ENCODE data around the gene SEZ6L2.
"Not testable (repeated sequence)": the region's sequence is repeated elsewhere in the genome, so short reads cannot be mapped to it uniquely, and the experiment has no call there.

SEZ6L2 gene

DNA sequence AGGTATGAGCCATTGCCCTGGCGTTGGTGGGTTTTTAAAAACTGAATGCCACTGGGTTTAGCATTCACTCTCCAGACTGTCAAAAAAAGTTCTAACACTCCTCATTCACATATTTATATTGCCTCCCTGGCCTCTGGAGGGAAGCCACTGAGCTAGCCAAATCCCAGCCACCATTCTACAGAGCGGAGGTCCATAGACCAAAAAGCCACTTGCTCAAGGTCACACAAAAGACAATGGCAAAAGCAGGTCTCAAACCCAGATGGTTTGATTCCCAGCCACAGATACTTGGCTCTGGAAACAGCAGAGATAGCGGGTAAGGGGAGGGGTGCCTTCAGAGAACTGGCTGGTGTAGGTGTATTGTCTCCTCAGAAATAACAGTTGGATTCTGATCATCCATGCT is 18.3 kb downstream of the SEZ6L2 start:
- DNase-seq = no peak

DNA sequence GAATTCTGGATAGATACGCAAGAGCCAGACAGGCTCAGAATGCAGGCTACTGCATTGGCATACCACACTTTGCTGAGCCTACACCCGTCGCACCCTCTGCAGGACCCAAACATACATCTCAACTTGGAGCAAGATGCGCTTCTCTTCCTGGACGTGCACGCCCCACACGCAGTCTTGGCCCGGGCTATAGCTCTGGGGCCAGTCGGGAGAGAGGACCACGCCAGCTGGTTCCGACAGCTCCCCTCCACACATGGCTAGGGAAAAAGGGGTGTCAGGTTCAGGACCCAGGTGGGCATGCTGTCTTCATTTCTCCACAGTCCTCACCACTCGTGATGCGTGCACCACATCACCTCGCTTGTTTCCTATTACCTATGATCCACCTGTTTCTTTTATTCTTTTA is 21.2 kb downstream of the SEZ6L2 start:
- no peak for DNase-seq

DNA sequence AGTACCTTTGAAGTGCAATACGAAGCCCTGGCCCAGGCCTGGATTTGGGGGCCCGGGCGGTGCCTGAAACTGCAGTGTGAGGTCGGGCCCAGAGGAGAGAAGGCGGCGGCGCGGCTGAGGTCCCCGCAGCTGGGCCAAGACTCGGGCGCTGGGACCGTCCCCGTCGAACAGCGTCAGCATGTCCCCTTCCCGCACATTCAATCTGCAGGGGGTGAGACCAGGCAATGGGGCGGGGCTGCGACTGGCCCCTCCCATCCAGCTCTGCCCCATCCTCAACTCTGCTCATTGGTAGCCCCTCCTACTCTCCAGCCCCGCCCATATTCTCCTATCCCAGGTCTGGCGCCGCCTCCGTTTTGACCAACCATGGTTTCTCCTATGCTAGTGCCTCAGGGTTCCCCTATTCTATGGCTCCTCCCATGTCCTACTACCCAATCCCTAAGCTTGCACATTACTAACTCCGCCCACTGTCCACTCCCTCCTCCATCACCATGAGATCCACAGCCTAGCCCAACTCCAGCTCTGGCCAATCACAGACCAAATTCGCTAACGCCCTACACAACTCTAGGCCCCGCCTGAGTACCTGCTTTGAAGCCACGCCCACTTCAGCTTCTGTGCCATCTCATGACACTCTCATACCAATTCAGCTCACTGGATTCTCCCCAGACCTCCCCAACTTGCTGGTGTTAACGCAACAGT is 21.9 kb downstream of the SEZ6L2 start:
- peak; percentile 91 for DNase-seq

DNA sequence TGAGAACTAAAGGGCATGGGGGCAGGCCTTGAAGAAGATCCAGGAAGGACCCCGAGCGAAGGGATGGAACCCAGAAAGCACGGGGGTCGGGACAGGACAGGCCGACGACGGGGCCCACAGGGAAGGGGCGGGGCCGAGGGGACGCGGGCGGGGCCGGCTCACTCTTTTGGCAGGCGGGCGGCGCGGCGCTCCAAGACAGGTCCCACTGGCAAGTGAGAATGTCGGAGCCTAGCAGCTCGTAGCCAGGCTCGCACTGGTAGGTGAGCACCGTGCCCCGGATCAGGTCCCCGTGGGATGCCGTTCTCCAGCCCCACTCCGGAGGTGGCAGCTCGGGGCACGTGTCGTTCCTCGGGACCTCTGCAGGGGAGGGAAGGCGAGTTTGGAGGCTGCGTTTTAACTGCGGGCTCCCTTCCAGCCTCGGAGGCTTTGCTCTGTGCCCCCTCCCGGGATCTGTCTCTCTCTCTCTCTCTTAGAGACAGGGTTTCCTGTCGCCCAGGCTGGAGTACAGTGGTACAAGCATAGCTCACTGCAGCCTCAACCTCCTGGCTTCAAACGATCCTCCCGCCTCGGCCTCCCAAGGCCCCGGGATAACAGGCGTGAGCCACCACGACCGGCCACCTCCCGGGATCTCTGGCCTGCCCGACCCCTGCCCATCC is 22.6 kb downstream of the SEZ6L2 start:
- no peak for DNase-seq

DNA sequence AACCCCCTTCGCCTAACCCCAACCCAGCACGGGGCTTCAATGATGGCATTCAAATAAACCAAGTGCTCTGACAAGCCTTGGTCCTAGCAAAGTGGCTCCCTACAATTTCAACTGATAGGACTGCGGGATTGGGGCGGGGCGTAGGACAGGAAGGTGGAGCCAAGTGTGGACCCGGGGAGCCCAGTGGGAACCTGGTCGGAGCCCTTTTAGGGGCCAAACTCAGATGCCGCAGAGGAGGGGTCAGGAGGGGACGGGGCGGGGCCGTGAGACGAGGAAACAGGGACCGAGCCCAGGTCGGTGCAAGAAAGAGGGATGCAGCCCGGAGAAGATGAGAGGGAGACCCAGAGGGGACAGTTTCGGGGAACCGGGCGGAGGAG is 23.1 kb downstream of the SEZ6L2 start:
- DNase-seq = peak; percentile 24

DNA sequence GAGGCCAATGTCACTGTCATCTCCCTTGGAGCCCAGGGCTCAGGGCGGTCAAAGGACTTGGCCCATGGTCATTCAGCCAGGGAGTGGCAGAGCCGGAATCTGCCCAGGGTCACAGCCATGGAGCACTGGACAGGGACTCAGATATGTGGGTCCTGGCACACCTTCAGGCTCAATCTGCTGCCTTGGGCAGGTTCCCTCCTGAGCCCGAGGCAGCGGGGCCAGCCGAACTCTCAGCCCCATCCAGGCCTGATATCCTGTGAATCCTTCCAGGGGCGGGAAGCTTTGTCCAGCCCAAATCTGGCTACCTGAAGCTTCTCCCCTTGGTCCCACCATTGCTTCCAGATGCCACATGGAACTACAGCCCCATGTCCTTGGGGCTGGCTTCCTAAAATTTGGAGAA is 24.1 kb downstream of the SEZ6L2 start:
- DNase-seq = no peak

DNA sequence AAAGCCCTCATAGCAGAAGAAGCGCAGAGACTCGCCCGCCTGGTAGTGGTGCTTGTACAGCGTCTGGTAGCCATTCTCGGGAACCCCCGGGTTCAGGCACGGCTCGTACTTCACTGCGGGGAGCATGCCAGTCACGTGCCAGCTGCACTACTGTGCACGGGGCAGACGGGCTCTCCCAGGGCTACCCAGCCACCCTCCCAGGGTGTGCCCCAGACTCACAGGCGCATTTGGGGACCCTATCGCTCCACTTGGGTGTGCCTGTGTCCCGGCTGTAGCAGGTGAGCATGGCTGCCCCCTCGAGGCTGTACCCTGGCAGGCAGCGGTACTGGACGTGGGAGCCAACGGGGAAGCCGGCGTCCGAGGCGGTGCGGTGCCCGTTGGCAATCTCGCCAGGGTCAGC is 26.0 kb downstream of the SEZ6L2 start:
- DNase-seq = no peak

DNA sequence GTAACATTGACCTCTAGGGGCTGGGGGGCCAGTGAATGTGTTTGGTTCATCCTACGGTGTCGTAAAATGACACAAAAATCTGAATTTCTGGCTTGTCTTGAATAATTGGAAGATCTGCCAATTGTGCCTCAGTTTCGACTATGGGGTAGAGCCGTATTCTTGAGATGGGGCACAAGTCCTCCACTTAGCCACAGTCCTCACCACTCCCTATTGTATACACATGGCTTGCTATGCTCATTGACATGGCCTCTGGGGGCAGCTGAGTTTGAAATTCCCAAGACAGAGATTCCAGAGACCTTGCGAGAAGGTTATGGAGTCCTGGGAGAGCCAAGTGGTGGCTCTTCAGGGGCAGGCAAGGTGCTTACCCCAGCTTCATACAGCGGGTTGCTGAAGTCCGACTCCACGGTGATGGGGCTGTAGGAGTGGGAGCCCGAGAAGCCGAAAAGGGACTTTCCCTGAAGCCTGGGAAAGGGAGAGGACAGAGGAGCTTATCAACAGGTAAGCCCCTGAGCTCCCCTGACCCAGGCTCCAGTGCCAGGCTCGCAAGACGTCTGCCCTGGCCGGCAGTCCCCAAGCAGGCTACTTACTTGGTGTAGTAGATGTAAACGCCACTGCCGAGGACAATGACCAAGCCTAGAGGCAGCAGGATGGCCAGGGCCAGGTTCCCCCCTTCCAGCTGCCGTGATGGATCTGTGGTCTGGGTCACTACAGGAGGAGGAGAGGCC is 27.4 kb downstream of the SEZ6L2 start:
- no peak for DNase-seq

DNA sequence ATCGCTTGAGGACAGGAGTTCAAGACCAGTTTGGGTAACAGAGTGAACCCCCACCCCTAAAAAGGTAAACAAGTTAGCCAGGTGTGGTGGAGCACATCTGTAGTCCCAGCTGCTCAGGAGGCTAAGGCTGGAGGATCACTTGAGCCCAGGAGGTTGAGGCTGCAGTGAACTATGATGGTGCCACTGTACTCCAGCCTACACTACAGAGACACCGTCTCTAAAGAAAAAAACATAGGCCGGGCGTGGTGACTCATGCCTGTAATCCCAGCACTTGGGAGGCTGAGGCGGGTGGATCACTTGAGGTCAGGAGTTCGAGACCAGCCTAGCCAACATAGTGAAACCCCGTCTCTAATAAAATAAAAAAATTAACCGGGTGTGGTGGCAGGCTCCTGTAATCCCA is 30.3 kb downstream of the SEZ6L2 start:
- not testable (repeated sequence) for DNase-seq

DNA sequence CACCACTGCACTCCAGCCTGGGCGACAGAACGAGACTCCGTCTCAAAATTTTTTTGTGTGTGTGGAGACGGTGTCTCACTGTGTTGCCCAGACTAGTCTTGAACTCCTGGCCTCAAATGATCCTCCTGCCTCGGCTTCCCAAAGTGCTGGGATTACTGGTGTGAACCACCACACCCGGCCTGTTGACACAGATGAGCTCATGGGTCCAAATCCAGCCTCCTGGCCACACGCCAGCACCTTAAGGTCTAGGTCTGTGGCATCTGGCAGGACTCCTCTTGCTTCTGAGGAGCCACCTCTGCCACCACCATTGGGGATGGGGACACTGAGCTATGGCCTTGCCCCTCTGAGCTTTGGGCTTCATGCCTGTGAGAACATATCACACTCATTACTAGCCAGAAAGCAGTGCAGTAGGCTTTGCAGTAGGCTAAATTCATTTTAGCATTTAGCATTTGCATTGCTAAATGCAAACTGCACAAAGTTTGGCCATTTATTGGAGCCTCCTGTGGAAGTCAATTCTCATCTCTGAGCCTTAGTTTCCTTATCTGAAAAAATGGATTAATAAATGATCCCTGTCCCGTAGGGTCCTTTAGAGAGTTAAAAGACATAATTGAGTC is 30.8 kb downstream of the SEZ6L2 start:
- peak; percentile 39 for DNase-seq

DNA sequence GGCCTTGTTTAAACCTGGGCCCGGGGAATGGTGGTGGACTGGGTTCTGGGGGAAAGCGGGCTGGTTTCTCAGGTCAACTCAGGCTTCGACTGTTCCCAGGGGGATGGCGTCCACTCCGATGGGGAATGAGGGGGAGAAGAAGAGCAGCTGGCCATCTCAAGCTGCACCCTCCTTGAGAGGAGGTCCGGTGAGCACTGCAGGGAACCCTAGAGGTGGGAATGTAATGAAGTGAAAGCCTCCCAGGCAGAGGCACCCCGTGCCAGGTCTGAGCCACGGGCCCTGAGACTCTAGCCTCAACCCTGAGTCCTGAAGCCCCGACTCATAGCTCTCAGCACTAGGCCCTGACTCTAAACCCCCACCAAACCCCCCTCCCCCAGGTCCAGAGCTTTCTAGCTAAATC is 35.1 kb downstream of the SEZ6L2 start:
- no peak for DNase-seq

DNA sequence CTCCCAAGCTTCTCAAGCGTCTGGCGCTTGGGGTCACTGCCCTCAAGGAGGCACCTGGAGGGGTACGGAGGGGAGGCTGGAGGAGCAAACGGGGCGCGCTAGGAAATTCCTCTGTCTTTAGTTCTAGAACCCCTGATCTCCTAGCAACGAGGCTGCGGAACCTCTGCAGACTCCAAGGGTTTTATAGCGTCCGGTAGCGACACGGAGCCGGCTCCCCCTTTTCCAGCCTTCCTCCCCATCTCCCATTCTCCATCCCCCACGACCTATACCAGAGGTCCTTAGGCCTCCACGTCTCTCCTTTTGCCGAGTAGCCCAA is 35.7 kb downstream of the SEZ6L2 start:
- DNase-seq = no peak

DNA sequence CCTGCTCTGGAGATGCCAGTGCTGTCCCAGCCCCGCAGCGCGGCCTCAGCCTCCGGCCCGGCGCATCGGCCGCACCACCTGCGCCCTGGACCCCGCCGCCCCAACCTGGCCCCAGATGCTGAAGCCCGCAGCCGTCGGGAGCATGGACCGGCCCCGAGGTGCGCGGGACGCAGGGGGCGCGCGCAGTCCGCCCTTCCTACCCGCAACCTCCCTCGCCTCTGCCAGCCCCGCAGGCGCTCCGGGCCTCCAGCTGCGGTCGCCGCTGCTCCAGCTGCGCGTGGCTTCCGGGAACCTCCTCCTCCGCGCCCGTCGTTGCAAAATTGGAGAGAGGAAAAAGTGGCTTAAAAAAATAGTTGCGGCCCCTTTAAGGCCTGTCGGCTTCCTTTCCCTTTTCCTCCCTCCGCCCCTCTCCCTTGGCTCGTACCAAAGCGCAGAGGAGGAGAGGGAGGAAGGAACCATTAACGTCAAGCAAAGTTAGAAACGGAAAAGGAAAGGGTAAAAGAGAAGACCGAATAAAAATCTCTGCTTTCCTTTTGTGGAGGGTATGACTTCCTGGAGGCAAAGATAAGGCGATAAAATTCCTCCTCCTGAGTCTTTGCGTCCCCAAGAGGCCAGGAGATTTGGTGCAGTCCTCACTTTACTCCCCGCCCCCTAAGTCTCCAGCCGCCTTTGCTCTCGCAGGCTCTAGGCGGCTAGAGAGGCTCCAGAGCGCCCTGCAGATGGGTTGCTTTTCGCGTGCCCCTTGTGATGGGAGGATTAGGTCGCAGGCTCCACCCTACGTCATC is 36.3 kb downstream of the SEZ6L2 start, which contains the start of gene CDIPT:
Gene CDIPT (minus strand): TSS at position 343 of the 785 bp plus-strand sequence. CDS start 369 bp downstream, outside the sequence.
- DNase-seq = peak; percentile 97

DNA sequence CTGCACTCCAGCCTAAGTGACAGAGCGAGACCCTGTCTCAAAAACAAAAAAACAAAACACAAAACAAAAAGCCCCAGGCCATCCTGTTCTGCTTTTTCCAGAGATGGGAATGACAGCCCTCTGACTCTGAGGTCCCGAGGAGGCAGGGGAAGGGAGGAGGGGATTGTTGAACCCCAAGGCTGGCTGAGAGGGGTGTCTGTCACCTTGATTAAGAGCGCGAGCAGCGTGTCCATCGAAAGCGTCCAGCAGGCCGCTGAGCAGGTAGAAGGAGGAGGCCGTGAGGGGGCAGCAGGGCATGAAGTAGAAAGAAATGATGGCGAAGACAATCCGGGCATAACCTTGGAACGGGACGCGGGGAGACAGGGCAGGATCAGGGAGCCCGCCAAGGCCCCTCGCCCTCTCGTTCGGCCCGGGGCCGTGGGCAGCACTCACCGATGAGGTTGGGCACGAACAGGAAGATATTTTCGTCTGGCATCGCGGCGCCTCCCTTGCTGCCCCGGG is 36.9 kb downstream of the SEZ6L2 start:
- peak; percentile 21 for DNase-seq

DNA sequence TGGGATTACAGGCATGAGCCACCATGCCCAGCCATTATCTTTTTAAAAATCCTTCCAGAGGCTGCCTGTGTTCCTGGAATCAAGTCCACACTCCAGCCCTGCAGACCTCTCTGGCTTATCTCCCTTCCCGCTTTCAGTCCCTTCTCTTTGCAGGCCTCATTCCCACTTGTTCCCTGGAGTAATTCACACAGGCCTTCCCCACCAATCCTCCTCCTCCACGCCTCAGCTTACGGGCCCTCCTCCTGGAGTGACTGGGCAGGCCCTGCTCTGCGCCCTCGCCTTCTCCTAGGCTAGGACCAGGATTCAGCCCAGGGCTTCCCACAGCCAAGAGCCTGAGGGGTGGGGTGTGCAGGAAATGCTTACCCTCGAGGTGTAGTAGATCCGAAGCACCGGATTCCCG is 39.1 kb downstream of the SEZ6L2 start:
- DNase-seq = no peak

DNA sequence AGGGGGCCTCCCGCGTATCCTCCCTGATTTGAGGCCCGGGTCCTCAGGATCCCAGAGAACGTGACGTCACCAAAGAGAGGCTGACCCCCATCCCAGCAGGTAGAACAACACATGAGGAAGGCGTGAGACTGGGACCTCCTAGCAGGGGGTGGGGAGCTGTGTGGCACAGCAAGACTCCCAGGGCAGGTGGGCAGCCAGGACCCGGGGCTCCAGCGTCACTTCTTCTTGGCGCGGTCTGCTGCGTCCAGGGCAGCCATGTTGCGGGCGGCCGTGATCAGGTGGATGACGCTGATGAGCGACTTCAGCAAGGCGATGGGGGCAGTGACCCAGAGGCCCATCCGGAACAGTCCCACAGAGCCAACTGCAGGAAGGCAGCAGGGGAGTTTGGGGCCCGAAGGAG is 40.4 kb downstream of the SEZ6L2 start:
- DNase-seq = no peak

DNA sequence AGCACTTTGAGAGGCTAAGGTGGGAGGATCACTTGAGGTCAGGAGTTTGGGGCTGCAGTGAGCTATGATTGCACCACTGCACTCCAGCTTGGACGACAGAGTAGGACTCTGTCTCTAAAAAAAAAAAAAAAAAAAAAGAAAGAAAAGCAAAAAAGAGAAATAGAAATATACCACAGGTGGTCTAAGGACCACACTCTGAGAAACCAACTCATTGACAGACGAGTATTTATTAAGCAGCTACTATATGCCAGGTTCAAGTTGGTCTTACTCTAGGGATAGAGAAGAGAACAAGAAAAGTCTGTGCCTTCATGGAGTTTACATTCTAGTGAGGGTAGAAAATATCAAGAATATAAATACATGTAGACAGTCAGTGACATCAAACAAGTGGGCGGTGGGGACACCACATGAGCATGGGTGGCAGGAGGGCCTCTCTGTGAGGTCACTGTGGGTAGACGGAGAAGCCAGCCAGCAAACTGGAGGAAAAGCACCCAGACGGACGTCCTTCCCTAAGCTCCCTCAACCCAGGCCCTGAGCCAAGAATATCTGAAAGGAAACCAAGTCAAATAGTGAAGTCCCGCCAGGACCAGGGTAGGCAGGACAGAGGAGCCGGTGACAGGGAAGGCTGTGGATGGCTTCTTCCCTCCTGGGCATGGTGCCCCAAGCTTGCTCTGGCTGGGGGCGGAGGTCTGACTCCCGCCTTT is 41.1 kb downstream of the SEZ6L2 start:
- DNase-seq = no peak

DNA sequence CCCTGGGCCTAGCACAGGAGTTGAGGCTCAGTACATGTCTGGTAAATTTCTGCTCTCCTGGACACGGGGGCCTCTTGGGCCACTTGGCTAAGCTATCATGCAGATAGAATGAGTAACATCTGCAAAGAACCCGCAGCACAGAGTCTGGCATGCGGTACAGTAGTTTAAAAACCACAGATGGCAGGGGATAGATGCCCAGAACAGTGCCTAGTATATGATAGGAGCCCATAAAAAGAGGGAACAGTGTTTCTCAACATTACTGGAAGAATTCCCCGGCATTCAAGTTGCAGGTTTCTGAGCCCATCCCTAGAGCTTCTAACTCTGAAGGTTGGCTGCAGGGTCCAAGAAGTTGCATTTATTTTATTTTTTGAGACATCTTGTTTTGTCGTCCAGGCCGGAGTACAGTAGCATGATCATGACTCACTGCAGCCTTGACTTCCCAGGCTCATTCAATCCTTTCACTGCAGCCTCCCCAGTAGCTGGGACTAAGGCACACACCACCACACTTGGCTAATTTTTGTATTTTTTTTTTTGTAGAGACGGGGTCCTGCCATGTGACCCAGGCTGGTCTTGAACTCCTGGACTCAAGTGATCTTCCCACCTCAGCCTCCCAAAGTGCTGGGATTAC is 42.1 kb downstream of the SEZ6L2 start:
- DNase-seq = no peak

DNA sequence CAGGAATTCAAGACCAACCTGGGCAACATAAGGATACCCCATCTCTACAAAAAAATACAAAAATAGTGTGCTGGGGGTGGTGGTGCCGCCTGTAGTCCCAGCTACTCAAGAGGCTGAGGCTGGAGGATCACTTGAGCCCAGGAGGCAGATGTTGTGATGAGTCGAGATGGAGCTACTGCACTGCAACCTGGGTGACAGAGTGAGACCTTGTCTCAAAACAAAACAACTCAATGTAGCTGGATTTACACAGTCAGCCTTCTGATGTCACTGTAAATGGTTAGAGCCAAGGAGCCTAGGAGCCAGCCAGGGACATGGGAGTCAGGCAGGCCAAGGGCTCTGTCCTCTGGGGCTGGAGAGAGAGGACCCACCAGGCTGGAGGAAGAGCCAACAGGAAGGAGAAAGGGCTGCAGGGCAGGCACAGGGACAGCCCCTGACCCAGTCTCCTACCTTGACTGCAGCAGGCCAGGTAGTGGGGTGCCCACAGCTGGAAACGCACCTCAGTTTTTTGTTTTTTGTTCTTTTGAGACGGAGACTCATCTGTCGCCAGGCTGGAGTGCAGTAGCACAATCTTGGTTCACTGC is 44.7 kb downstream of the SEZ6L2 start:
- DNase-seq = no peak

DNA sequence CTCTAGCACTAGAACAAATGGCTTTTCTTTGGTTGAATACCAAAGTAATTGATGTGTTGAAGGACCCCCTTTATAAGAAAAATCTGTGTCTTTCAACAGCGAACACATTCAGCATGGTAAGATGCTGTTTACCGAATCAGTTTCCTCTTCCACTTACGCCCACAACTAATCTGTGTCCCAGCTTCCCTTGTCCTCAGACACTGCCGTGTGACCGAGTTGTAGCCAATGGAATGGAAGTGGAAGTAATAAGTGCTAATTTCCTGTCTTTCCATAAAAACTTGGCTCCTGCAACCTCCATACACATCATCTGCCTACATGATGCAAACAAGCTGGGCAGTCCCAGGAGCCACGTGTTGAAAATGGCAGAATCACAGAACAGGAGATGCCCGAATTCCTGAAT is 46.7 kb downstream of the SEZ6L2 start:
- no peak for DNase-seq

DNA sequence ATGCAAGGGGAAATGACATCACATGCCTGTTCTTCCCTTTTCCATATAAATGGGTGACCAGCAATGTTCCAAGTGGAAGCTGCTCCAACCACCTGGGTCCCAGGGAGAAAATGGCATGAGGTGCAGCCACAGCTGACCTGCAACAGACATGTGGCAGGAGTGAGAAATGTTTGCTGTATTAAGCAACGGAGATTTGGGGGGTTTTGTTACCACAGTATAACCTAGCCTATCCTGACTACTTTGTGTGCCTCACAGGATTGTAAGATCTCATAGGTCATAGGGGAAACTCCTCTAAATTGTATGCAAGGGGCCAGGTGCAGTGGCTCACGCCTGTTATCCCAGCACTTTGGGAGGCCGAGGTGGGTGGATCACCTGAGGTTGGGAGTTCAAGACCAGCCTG is 48.4 kb downstream of the SEZ6L2 start:
- DNase-seq = no peak
